Prostate gland (tissue), 2 donors: ENCODE measurements around the gene ANKRD44.

ENCODE experiments used
- POLR2A ChIP-seq: fragments of 450-650 bp; IDR thresholded peaks from one replicate; pipeline ENCODE4 v1.6.1; 2016; ENCODE audit warnings: antibody characterized with exemption, mild to moderate bottlenecking
- POLR2AphosphoS5 ChIP-seq: sonication (generic); formaldehyde crosslinking; IDR thresholded peaks from one replicate; pipeline ENCODE4 v1.6.1; 2017; ENCODE audit warnings: antibody characterized with exemption
- TF ChIP-seq, protein P1 (sequence below), 4 experiments: fragments of 200-600 bp in 2 of 4; fragments of 450-650 bp in 2 of 4; sonication (generic) in 2 of 4; IDR thresholded peaks; 1 replicate in 3 of 4; 2 replicates in 1 of 4; pipeline ENCODE4 v1.5.1; 2016 to 2019; ENCODE audit warnings: antibody characterized with exemption in 4 of 4, mild to moderate bottlenecking in 2 of 4, moderate library complexity in 2 of 4

DNA sequence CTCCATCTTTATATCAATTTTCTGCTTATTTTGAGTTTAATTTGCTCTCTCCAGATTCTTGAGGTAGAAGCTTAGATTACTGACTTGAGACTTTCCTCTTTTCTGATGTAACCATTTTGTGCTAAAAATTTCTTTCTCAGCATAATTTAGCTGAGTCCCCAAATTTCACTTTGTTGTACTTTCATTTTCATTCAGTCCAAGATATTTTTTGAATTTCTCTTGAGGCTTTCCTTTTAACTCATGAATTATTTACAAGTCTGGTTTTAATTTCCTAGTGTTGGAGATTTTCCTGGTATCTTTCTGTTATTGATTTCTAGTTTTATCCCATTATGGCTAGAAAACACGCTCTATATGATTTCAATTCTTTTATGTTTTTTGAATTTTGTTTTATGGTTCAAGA is 239.4 kb downstream of the ANKRD44 start:
- TF ChIP-seq, protein P1, sequence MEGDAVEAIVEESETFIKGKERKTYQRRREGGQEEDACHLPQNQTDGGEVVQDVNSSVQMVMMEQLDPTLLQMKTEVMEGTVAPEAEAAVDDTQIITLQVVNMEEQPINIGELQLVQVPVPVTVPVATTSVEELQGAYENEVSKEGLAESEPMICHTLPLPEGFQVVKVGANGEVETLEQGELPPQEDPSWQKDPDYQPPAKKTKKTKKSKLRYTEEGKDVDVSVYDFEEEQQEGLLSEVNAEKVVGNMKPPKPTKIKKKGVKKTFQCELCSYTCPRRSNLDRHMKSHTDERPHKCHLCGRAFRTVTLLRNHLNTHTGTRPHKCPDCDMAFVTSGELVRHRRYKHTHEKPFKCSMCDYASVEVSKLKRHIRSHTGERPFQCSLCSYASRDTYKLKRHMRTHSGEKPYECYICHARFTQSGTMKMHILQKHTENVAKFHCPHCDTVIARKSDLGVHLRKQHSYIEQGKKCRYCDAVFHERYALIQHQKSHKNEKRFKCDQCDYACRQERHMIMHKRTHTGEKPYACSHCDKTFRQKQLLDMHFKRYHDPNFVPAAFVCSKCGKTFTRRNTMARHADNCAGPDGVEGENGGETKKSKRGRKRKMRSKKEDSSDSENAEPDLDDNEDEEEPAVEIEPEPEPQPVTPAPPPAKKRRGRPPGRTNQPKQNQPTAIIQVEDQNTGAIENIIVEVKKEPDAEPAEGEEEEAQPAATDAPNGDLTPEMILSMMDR (IDR thresholded peaks at IDR 0.05) = no peak
- TF ChIP-seq POLR2A (no peak), POLR2AphosphoS5 (no peak)
